Head of caudate nucleus (tissue), 42 donors: ENCODE results near the gene HIC1.

Experiments used
- DNase-seq, 42 donors: peaks; one replicate each; pipeline versions ENCODE4 v3.0.0 to v3.0.0-alpha.2; 2020 to 2021; ENCODE audit warnings: mixed read lengths in 7 of 42
- intact Hi-C: fragments of 100-400 bp; cut with DNase I; formaldehyde crosslinking; loops from one replicate; pipeline ENCODE4 v1.15.0; 2022

The HIC1 gene

DNA sequence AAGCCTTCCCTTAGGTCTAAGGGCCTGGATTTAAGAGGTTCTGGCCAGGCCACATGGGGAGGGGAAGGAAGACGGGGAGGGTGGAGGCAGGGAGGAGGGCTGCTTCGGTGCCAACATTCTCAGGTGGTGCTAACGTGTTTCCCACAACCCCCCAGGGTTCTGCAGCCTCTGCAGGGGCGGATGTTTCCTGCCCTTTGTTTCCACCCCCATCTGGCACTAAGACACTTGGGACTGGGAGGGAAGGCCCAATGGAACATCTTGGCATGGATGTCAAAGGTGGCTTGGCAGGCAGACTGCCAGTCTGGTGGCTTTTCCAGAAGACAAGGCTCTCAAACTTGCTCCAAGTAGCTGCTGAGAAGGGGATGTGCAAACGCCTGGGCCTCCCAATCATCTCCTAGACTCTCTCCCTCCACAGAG lies 12.7 kb downstream of the HIC1 start:
- intact Hi-C loops: no loop called here
- no peak for DNase-seq

GRCh38 chr17:2068031-2068518 lies 13.2 kb downstream of the HIC1 start:
- intact Hi-C loops: no loop called here
- DNase-seq: no peak

- no peak for DNase-seq
- intact Hi-C loops: no loop called here
Measured at GRCh38 chr17:2068519-2069051, 13.7 kb downstream of the HIC1 start.

DNA sequence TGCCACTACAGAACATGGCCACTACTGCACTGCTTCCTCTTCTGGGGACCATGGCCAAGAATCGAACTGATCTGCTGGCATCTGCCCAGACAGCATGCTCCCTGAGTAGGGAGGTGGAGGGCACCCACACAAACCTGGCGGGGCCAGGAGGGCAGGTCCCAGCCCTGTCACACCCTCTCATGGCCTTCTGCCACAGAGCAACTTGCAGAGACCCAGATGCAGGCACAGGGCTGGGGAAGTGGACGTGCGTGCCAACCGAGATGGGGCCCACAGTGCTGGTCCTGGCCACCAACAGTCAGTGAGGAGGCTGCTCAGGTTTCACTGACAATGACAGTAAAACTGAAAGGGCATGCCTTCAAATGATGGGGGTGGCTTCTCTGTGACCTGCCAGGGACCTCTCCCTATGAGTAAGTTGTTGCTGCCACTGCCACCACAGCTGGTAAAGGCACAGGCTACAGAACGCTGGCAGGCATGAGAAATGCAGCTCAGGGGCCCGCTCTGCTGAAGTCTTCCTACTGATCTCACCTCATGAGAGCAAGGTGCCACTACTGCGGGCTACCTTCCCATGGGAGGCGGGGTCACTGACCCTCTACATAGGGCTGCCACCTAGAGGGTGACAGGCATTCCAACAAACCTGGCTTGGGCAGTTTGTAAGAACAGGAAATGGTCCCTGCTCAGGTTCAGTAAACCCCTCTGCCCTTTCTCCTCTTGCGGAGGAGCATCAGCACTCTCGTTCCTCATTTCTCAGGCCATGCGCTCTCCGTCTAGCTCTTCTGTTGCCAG lies 15.5 kb downstream of the HIC1 start:
- intact Hi-C loops: no loop called here
- DNase-seq: no peak

GRCh38 chr17:2071024-2071385 lies 16.1 kb downstream of the HIC1 start:
- no peak for DNase-seq
- intact Hi-C loops: no loop called here

GRCh38 chr17:2071455-2072281 lies 16.8 kb downstream of the HIC1 start:
- intact Hi-C loops: no loop called here
- no peak for DNase-seq

GRCh38 chr17:2074919-2075318 lies 20.0 kb downstream of the HIC1 start:
- intact Hi-C loops: no loop called here
- no peak for DNase-seq

GRCh38 chr17:2075336-2076086 lies 20.6 kb downstream of the HIC1 start:
- intact Hi-C loops: no loop called here
- DNase-seq: peak in 7 of 42 donors; percentile 29 to 64 (median 50)

- intact Hi-C loops: no loop called here
- no peak for DNase-seq
Measured at GRCh38 chr17:2076087-2076984, 21.4 kb downstream of the HIC1 start.

DNA sequence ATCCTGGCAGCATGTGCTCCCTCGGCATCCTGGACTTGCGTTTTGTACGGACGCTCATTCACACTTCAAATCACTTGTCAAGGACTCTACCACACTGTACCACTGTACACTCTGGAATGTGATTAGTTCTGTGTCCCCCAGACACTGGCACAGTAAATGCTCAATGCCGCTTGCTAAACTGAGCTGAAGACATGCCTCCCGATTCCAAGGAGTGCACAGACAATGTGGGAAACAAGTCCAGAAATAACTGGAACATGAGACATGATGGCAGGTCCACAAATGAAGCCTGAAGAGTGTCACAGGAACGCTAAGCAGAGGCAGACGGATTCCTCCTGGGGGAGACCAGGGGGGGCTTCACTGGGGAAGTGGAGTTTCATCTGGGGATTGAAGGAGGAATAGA lies 22.1 kb downstream of the HIC1 start:
- intact Hi-C loops: no loop called here
- DNase-seq: no peak

DNA sequence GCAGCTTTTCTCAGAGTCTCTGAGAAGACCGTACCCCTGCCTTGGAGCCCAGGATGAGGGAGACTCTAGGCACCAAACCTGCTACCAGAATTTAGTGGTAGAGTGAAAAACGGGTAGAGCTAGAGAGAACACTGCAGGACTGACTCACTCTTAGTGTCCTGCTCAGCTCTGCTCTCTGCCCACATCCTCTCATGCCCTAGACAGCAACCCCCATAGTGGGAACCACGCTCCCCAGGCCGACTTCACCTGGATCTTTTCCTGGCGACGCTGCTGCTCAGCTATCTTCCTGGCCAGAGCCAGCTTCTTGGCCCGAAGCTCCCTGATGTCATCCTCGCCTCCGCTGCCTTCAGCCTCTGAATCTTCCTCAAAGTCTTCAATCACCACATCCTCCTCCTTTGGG lies 26.7 kb downstream of the HIC1 start:
- intact Hi-C loops: no loop called here
- no peak for DNase-seq

GRCh38 chr17:2082003-2082781 lies 27.3 kb downstream of the HIC1 start:
- DNase-seq: no peak
- intact Hi-C loops: no loop called here

DNA sequence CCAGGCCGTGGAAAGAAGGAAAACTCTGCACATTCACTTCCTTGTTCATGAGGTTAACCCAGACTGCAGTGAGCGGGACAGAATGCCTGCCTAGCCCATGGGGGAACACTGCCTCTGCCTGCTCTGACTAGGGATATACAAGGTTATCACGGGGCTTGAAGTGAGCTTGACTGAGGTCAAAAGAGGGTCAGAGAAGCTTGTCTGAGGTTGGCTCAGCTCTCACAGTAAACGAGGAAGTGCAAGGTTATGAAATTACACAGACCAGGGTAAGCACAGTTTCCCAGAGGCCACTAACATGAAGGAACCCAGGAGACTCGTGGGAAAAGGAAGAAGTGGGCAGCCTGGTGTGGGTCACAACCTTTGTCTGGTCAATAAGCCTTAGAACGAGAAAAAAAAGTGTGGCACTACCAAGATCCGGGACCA lies 28.7 kb downstream of the HIC1 start:
- peak in 13 of 42 donors; percentile 6 to 49 (median 33) for DNase-seq
- intact Hi-C loops: no loop called here

DNA sequence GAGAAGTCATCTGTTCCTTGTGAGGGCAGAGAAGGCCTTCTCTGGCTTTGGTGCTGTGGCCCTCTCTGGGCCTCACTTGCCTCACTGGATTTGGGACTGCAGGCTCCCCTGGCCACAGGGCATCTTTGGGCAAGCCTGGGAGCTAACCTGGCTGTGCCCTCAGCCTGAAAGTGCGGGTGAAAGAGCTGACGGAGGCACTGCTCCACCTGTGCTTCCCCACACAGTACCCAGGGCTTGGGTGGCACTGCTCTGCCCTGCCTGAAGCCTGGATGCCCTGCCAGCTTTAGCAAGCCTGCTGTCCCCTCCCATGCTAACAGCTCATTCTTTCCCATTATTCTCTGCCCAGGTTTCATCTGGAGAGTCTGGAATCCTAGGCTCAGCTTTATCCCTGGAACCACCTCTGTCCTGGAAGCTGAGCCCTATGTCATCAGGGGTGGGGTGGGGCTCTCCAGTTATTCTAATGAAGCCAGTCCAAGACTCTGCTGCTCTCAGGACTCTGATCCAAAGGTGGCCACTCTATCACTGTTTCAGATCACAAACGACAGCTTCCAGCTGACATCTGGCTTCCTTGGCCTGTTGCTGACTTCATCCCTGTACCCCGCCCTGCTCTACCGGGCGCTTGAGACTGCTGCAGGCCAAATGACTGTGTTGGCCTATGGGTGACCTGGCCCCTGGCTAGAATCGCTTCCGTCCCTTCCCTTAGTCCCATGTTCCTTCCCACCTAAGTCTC lies 29.3 kb downstream of the HIC1 start:
- no peak for DNase-seq
- intact Hi-C loops: no loop called here

- no peak for DNase-seq
- intact Hi-C loops: no loop called here
Measured at GRCh38 chr17:2084766-2085647, 30.1 kb downstream of the HIC1 start.

DNA sequence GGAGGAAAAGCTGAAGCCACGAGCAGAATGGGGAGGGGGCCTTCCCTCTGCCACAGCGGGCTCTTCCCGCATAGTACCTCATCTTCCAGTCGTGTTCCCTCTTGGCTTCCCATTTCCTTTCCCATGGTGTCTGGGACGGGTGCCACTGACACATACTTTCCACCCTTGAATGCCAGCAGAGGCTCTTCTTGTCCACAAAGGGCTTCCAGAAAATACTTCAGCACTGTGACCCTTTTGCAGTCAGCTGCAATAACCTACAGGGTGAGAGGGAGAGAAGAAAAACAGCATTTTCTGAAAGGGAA lies 30.7 kb downstream of the HIC1 start:
- DNase-seq: peak in 1 of 42 donors; percentile 47
- intact Hi-C loops: no loop called here
